Ecto neural progenitor cell (in vitro differentiated cells): ENCODE data around the gene DCAF15.

ENCODE experiments used
- DNase-seq: peaks from one replicate; pipeline ENCODE4 v3.0.0-alpha.2; 2018; ENCODE audit warnings: low spot score

The DCAF15 gene

GRCh38 chr19:13995017-13995728 lies 42.9 kb downstream of the DCAF15 start:
- DNase-seq = no peak

DNA sequence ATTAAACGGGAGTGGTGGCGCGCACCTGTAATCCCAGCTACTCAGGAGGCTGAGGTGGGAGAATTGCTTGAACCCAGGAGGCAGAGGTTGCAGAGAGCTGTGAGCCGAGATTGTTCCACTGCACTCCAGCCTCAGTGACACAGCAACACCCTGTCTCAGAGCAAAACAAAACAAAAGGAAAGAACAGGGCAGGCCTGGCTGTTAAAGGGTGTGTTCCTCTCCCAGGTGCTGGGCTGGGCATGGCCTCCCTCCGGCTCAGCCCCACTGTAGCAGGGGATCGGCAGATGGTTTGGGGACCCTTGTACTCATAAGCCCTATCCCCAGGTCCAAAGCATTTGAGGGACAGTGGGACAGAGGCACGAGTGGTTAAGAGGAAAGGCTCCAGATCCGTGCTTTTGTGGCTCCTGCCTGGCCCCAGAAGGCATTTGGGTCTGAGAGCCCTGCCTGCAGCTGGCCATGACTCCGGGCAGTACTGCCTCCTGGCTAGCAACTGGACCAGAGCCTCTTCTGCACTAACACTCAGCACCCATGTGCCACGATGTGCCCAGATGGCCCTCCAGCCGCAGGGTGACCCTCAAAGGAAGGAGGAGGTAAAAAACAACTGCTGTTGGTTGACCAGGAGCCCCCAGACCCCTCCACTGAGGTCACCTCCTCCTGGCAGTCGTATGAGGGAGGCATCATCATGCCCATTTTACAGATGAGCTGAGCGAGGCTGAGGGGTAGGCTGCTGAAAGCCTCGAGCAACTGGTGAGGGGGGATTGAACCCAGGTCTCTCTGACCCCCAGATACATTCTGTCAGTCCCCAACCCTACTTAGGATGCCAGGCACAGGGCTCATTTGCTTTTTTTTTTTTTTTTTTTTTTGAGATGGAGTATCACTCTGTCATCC lies 43.8 kb downstream of the DCAF15 start:
- no peak for DNase-seq

DNA sequence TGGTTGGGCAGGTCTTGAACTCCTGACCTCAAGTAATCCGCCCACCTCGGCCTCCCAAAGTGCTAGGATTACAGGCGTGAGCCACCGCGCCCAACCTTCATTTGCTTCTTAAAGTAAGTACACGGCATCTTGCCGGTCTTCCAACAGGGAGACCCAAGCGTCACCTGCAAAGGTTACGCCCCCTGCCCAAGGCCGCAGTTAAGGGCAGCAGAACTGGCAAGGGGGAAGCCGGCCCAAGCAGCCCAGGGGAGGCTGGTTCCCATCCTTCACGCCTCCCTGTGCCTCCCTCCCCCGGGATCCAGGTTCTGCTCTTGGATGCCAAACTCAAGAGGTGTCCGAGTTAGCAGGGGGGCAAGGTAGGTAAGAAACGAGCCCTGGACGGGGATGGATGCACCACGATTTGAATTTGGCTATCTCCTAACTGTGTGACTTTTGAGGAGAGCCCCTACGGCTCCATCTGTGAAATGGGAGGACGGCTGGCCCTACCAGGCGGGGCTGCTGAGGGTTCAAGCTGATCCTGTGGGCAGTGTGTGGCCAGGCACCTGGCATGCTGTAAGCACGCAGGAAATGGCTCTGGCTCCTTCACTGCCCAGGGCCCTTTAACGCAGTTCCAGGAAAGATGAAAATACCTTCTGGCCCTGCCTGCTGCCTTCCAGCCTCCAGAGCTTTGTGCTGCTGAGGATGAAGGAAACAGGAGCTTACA lies 44.8 kb downstream of the DCAF15 start:
- DNase-seq = no peak

- no peak for DNase-seq
Measured at GRCh38 chr19:13997631-13997962, 45.3 kb downstream of the DCAF15 start.

- DNase-seq = no peak
Measured at GRCh38 chr19:13998426-13998825, 46.1 kb downstream of the DCAF15 start.

- DNase-seq = no peak
Measured at GRCh38 chr19:13999085-13999484, 46.8 kb downstream of the DCAF15 start.

DNA sequence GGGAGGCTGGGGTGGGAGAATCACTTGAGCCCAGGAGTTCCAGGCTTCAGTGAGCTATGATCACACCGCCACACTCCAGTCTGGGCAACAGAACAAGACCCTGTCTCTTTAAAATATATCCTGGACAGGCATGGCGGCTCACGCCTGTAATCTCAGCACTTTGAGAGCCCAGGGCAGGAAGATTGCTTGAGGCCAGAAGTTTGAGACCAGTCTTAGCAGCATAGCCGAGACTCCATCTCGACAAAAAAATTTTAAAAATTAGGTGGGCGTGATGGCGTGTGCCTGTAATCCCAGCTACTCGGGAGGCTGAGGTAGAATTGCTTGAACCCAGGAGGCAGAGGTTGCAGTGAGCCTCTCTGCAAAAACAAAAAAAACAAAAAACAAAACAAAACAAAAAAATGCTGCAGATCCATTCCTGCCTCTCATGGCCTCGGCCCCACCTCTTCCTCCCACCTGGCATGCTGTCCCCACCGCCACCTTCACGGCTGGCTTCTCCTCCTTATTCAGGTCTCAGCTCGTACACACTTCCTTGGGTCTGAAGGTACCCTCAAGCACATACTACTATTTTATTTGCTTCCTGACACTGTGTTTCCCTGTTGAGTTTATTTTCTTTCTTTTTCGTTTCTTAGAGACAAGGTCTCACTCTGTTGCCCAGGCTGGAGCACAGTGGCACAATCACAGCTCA lies 48.5 kb downstream of the DCAF15 start:
- DNase-seq = no peak

- DNase-seq = no peak
Measured at GRCh38 chr19:14002571-14003250, 50.4 kb downstream of the DCAF15 start.

DNA sequence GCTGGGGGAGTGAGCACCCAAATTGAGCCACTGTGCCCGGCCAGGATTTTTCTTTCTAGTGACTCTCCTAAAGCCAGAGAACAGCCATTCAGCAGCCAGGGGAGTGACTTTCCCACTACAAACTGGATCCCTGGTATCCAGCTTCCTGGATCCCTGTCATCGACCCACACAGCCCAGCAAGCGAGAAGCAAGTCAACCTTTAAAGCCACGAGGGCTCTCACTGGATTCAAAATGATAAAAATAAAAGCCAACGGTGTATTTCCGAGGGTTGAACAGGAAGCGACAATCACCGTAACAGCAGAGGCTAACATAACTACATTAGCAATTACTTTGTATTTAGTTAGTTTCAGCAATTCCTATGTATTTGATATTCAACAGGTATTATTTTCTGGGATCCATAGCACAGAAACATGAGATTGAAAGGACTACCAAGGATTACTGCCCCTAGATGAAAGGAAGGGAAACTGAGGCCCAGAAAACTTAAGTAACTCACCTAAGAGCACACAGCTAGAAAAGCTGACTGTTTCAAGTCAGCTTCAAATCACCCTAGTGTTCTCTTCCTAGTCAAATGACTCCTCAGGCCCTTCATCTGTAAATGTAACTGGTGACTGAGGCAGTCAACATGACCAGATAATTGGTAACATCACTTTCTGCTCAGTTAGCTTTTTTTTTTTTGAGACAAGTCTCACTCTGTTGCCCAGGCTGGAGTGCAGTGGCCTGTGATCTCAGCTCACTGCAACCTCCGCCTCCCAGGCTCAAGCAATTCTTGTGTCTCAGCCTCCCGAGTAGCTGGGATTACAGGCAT lies 51.1 kb downstream of the DCAF15 start:
- no peak for DNase-seq

DNA sequence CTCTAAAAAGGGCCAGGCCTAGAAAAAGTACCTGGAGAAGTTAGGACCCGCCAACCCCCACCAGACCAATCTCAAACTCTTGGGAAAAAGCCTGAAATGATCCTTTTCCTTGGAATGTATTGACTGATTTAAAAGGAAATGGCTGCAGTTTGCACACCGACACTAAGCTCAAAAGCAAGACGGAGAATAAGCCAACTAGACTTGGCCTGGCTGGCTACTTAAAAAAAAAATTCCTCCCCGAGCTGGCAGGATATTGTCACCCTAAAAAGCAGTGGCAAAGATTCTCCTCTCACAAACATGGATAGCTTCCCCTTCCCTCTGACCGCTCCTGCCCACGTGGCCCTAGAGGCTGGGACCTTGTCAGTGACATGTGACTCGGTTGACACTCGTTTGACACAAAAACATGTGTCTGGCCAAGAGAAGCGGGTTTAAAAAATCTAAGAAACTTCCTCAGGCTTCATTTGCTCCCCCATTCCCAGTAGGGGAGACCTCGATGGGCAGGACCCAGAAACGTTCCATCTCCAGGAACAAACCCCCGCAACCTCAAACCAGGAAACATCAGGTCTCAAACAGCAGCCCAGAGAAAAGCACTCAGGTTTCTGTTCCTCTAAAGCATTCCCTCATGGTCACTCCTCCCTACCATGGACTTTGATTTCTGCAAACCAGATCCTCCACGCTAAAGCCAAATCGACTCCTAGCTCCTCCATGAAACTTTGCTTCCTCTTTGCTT lies 52.5 kb downstream of the DCAF15 start:
- no peak for DNase-seq

GRCh38 chr19:14005349-14006084 lies 53.2 kb downstream of the DCAF15 start:
- peak; percentile 95 for DNase-seq

GRCh38 chr19:14006085-14006765 lies 53.9 kb downstream of the DCAF15 start, which contains the start of gene RFX1:
Gene RFX1, minus strand, starts transcription at chr19:14006320. Its CDS starts 12,477 bp downstream, at chr19:13993843.
- peak; percentile 100 for DNase-seq

GRCh38 chr19:14006766-14007562 lies 54.7 kb downstream of the DCAF15 start:
- DNase-seq = peak; percentile 96
